Stimulated activated CD8-positive, alpha-beta memory T cell treated with anti-CD3 and anti-CD28 coated beads, Interleukin-15, amount 100 ng/mL, for 48 hours (primary cell): Measurements from ENCODE around the gene BCAS3.
"Not testable (repeated sequence)": the region's sequence is repeated elsewhere in the genome, so short reads cannot be mapped to it uniquely, and the experiment has no call there.

Experiments used
- DNase-seq, 2 donors: peaks; one replicate each; pipeline ENCODE4 v3.0.0-alpha.2; 2020; ENCODE audit warnings: low read depth in 2 of 2

The BCAS3 gene

DNA sequence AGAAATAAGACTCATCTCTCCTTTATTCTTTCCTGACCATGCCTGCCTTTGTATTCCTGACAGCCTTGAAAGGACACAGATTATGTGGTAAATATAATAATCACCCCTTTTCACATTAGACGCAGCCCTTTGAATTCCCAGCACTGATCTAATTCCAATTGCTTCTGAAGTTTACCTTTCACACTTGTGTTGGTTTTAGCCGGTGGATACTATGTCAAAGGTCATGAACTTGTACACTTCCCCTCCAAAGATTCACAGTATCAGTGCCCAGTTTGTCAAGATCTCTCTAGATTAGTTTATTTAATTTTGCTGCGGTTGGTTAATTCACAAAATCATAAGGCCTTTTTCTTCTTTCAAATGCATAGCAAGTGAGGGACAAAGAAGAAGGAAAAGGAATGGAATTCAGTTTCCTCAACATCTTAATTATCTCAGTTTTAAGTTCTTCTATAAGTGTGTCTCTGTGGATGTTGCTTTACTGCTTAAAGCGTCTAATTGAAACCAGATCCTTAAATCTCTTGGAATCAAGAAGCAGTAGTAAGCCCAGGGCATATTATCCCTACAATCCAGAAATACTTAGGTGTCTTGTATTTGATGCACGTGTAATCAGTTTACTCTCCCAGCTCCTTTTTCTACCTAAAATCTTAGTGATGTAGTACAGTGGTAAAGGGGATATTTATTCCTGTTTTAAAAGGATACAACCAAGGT is 547.7 kb downstream of the BCAS3 start:
- DNase-seq = no peak

DNA sequence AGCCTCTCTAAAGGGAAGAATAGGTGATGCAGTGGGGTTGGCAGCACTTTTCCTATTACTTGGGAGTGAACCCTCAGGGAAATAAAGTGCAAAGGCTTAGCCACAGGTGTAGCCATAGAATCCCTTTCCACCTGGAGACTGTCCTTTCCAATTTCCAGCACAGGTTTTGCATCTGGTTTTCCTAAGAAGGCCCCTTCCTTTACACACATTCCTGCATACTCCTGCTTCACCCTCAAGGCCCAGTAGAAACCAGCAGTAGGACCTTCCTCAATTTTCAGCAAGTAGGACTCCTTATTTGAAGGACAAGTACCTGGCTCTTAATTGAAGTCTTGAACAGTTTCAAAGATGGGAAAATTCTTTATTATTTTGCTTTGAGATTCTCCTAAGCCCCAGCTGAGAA is 550.2 kb downstream of the BCAS3 start:
- DNase-seq = no peak

DNA sequence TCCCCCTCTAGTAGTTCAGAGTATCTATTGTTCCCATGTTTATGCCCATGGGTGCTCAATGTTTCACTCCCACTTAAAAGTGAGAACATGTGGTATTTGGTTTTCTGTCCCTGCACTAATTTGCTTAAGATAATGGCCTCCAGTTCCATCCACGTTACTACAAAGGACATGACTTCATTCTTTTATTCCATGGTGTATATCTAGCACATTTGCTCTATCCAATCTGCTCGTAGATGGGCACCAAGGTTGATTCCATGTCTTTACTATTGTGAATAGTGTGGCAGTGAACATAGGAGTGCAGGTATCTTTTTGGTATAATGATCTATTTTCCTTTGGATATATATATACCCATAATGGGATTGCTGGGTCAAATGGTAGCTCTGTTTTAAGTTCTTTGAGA is 552.8 kb downstream of the BCAS3 start:
- no peak for DNase-seq

DNA sequence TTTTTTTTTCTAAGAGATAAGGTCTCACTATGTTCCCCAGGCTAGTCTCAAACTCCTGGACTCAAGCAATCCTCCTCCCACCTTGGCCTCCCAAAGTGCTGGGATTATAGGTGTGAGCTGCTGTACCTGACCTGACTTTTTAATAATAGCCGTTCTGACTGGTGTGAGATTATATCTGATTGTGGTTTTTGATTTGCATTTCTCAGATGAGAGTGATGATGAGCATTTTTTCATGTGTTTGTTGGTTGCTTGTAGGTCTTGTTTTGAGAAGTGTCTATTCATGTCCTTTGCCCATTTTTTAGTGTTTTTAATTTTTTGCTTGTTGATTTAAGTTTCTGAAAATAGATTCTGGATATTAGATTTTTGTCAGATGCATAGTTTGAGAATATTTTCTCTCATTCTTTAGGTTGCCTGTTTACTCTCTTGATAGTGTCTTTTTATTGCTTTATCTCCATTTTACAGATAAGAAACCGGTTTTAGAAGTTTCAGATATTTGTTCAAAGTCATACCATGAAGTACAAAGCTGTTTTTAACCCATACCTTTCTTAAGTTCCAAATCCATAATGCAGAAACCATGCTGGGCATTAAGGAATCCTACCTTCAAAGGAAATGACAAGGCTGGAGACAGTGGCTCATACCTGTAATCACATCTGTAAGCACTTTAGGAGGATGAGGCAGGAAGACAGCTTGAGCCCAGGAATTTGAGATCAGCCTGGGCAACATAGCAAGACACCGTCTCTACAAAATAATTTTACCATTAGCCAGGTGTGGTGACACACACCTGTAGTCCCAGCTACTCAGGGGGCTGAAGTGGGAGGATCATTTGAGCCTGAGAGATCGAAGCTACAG is 553.5 kb downstream of the BCAS3 start:
- no peak for DNase-seq

DNA sequence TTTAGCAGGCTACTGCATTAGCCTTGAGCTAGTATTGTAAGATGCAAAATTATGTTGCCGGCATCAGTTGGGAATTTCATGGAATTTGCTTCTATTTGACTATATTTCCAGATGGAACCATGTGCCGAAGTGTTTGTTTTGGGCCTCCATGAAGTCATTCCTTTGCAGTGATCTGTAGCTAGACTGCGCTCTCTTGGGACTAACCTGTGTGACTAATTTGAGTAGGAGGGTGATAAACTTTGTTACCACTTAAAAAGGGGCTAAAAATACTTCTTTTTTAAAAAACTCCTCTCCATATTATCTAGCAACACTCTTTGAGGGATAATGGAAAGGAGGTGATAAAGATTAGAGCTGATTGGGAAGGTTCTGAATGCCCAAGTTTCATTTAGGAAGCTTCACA is 555.2 kb downstream of the BCAS3 start:
- no peak for DNase-seq

DNA sequence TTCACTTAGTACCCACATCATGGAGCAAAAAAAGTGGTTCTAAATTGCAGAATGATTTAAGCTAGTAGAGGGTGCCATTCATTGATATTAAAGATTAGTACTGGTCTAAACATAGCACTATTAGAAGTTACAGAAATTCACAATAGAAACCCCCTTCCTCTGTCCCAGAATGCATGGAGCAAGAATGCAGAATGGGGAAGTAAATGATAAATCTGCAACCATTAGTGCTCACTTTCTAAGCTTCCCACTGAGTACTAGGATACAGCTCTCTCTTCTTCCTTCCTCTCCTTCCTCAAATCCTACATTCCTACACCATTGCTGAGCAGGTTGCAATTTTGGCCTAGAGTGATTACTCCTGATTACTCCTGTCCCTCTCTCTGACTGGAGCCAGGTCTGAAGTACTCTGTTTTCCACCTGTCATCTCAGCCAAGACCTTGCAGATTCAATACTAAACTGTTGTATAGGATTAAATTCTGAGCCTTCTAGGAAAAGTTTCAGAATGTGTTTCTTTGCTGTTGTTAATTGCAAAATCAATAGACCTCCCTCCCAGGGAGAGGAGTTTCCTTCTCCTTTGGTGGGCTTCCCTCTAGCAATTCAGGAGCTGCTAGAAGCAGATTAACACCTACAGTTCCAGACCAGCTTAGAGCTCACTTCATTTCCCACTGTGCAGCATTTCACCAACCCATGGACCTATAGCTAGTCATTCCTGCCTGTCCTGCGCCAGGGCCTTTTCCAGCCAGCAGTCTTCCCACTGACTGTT is 556.5 kb downstream of the BCAS3 start:
- no peak for DNase-seq

DNA sequence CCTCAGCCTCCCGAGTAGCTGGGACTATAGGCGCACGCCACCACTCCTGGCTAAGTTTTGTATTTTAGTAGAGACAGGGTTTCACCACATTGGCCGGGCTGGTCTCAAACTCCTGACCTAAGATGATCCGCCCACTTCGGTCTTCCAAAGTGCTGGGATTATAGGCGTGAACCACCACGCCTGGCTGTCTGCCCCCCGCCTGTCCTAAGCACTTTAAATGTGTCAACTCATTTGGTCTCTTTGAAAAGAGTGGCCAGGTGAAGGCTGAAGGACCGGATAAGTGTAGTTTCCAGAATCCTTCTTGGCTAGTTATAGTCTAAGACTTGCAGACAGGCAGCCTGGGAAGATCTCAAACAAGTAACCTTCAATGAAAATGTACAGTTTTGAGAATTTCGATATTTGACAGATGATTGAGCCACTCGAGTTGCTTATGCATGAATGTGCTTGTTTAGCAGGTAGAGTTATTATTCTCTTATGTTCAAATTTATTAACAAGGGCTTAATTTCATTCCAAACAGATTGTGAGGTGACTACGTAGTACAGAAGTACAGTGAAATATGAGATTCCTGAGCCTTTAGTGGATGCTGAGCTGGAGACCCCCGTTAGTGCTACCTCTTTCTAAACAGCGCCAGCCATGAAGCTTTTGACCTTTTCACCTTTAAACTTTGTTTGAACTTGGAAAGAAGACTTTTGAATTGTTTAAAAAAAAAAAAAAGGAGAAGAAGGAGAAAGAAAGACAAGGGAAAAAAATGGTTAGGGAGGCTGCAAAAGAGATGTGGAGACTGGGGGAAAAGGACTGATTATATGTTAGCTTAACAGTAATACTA is 557.6 kb downstream of the BCAS3 start:
- DNase-seq = no peak

DNA sequence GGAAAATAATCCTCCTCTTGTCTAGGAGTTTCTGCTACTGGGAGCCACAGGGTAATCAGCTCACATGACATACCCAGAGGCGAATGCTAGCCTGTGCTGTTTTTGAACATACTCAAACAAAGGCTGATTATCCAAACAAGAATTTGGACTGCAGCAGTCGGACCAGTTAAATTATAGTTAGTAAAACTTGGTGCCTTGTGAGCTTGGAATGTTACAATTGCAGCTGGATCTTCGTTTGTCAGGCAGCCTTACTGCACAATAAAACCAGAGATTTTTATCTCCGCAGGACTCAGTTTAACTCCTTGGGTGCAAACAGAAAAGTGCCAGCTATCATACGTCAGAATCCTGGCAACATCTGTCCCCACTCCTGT is 558.2 kb downstream of the BCAS3 start:
- no peak for DNase-seq

DNA sequence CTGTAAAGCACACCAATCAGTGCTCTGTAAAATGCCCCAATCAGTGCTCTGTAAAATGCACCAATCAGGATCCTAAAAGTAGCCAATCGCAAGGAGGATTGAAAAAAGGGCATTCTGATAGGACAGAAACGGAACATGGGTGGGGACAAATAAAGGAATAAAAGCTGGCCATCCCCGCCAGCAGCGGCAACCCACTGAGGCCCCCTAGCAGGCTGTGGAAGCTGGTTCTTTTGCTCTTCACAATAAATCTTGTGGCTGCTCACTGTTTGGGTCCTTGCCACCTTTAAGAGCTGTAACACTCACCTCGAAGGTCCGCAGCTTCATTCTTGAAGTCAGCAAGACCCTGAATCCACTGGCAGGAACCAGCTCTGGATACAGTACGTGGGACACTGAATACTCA is 559.6 kb downstream of the BCAS3 start:
- DNase-seq = no peak

DNA sequence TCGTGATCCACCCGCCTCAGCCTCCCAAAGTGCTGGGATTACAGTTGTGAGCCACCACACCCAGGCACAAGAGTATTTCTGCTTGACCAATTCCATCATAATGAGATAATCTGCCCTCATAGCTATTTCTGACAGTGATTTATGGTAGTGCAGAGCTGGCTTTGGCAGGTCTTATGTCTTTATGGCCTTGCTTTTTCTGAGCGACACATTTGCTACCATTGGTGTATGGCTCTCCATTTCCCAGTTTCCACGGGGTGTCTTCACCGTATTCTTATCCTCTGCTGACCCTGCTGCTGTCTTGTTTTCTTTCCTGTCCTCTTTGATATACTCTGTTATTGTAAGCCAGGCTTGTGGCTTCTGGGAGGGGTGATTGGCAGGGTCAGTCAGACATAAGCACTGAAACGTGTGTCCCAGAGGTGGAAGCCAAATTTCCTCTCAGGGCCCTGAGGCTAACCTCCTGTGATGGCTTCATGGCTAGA is 560.8 kb downstream of the BCAS3 start:
- no peak for DNase-seq

DNA sequence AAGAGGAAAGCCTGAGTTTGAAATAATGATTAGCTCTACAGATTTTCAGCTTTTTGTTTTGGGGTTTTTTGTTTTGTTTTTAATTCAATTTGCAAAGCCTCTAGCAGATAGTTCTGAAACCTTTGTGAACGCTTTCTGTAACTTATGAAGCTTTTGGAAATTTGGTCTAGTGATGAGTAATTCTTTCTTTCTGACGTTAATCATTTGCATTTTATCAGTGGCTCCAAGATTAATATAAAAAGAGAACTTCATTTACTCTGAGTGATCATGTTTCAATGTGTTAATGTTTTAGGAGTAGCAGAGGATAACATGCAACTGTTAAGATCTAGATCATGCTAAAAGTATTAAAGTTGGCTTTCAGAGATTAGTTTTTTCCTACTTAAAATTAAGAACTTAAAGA is 561.7 kb downstream of the BCAS3 start:
- no peak for DNase-seq

DNA sequence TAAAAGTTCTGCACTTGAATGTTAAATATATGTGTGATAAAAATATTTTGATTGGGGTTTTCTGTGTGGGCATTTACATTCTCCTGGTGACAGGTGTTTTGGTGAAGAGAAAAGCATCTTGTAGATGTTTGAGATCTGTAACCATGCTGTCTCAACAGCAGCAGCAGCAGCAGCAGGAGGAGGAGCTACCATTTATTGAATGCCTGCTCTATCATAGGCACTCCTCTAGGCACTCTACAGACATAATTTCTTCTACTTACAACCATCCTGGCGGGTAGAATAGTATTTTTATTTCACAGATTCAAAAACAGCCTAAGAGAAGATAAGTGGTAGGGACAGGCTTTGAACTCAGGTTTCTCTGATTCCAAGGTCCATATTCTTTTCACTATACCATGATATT is 562.3 kb downstream of the BCAS3 start:
- no peak for DNase-seq

DNA sequence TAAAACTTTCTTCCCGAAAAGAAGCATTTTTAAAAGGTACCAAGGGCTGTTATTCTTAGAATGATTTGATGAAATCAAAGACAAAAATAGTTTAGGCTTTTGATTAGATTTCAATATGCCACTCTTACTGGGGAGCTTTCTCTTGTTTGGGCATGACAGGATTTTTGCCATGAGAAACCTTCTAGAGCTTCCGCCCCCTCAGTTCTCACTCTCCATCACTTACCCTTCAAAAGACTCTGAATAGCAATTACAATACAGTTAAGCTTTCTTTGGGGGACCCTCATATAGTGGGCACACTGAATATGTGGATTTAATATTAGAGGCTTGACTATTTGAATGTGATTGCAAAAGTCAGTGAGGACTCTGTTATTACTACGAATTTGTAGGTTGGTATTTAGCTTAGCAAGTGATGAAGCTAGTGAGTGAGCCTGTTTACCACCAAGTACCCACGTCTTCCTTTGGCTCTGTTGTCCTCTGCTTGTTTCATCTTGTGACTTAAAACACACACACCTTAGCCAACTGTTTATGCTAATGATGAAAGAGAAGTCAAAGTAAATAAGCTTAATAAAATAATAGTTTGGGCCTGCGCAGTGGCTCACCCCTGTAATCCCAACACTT is 563.3 kb downstream of the BCAS3 start:
- DNase-seq = no peak

DNA sequence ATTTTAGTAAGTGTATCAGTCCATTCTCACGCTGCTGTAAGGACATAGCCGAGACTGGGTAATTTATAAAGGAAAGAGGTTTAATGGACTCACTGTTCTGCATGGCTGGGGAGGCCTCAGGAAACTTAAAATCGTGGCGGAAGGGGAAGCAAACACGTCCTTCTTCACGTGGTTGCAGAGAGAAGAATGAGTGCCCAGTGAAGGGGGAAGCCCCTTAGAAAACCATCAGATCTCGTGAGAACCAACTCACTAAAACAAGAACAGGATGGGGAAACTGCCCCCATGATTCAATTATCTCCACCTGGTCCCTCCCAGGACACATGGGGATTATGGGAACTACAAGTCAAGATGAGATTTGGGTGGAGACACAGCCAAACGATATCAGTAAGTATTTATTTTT is 567.3 kb downstream of the BCAS3 start:
- DNase-seq = not testable (repeated sequence)

DNA sequence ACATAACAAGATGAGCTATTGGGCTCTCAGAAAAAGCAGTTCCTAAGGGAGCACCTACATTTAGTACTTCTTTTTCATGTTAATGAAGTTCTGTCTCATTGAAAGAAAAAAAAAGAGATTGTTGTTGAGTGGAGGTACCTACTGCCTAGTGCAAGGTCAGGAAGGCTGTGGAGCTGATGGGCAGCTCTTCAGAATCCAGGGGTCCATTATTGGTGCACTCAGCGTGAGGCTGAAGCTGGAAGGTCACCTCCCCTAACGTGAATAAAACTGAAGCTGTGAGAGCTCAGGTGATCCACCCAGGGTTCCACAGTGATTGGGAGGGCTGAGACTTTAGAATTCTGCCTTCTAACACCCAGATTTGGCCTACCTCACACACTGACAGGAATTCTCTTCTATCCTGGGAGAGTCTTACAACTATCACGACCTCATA is 568.1 kb downstream of the BCAS3 start:
- DNase-seq = no peak

DNA sequence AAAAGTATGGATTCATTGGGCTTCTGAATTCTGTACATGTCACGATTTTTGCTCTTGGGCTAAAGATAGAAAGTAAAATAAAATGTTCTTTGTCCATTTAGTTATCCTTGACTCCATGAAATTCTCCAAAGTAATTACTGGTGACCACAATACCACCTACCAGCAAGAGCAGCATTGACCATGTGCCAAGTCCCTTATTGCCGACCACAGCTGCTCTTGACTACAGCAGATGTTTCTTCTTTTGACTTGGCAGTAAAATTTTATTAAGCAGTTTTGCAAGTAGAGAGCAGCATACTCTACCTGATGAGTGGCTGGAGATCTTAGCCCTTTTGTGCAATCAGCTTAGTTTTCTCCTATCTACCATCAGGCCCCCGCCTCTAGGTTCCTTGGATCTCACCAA is 569.8 kb downstream of the BCAS3 start:
- DNase-seq = no peak

DNA sequence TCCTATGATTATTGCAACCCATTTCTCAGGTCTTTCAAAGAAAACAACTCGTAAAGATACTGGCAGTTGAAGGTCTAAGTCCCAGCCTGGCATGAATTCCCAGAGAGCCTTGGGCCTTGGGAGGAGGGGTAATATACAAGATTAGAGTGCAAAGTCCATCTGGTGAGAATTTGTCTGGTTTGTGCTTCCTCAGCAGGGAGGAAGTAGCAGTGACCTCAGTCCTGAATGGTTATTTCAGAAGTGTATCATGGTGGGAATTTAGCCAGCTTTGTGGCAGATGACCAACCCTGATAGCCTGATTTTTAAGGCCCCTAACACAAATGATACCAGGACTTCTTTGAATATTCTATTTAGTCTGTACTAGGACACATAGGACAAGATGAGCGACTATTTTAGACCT is 570.7 kb downstream of the BCAS3 start:
- DNase-seq = no peak

DNA sequence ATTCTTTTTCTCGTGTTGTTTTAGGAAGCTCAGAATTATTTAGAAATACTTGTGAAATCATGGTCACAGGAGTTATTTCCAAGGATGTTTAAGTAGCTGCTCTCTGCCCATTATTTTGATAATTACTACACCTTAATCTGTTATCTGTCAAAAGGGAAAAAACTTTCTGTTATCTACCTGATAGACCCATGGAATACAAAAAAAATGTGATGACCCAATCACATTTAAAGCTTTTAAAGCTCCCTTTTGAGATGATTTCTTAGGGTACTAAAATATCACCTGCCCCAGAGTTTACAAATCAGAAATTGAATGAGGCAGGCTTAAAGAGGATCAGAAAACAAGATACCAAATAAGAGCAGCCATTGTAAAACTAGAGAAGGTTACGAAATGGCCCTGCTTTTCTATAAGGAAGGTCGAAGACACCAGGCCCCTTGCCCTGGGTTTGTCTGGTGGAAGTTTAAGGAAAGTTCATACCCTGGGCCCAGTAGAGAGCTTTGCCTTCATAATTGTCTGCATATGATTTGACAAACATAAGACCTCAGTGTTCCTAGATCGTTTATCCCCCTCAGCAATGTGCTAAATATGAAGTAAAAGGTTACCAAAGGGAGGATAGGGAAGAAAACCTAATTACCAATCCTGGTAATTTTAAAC is 572.1 kb downstream of the BCAS3 start:
- no peak for DNase-seq

DNA sequence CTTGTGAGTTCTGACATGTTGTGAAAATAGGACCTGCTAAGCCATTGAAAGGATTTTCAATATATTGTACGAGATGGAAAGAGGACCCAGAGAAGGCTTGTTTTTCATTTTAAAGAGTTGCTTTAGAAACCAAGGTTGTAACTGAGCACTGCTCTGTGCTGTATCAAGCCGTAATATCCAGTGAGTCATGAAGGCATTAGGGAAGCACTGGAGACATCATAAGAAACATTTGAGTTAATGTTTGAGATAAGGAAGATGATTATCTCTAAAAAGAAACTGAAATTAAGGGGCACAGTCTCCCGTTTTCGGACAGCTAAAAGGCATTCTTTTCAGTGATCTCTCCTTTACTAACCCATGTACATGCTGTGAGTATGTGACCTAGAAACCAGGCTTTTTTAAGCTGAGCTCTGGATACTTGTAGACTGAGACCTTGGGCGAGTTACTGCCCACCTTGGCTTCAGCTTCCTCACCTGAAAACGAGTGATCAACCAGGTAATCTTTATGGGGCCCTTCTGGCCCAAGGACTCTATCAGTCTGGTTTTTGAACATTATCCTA is 572.8 kb downstream of the BCAS3 start:
- no peak for DNase-seq
